GM04504 (cell line): ENCODE measurements around the gene CHST14.

Source experiments
- DNase-seq: peaks from one replicate; pipeline ENCODE4 v3.0.0-alpha.2; 2012; ENCODE audit warnings: low read depth

Gene CHST14

DNA sequence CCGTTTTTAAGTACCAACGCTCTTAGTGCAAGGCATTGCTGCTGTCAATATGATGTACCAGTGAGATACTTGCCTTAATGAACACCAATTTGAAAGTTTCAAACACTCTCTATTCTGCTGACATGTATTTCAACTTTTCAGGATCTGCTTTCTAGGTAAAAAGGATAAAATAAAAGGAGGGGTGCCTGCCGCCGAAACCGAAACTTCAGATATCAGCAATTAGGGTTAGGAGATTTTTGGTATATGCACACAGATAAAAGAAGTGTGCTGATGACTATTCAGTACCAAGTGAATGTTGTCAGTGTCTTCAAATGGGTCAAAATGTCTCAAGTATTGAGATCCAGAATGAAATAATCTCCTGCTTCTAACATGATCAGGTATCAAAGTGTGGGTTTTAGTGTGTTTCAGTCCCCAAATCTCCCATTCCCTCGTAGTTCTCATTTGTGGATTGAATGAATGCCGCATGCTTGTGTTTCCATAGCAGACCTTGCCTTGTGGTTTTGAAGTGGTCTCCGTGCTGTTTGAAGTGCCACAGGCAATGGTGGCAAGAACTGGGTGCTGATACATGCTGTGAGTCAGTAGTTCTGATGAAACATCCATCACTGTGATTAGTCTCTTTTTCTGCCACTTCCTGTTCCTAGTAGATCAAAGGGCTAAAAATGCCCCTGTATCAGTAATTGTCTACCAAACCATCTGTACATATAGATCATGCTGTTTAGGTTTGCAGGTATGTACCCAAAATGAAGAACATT, 22.5 kb downstream of the CHST14 start:
- no peak for DNase-seq

DNA sequence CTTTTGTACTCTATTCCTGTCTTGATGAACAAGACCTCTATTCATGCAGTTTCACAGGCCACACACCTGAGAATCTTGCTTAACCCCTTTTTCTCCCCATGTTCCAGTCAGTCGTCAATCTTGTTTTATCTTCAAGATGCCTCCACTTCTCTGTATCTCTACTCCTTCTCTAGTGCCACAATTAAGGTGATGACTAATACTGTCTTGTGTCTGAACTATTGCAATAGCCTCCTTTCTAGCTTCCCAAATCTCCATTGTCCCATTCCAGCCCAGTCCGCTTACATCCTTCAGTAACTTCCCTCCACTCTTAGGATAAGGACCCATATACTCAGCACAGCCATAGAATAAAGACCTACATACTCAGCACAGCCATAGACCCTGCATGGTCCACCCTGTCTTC, 24.7 kb downstream of the CHST14 start:
- no peak for DNase-seq

DNA sequence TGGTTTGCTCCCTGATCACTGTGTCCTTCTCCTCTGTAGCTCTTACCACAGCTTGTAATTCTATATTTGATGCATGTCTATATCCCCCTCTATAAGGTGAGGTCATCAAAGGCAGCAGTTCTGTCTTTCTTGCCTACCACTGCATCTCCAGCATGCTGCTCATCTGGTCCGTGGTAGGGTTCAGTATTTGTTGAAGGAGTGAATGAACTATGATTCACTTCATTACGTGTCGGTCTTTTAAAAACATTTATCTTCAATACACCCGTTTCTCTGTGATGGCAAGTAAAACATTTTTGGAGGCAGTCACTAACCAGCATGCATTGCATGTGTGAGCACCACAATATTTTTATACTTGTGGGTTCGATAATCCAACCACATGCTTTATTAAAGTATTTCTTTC, 27.6 kb downstream of the CHST14 start:
- no peak for DNase-seq

DNA sequence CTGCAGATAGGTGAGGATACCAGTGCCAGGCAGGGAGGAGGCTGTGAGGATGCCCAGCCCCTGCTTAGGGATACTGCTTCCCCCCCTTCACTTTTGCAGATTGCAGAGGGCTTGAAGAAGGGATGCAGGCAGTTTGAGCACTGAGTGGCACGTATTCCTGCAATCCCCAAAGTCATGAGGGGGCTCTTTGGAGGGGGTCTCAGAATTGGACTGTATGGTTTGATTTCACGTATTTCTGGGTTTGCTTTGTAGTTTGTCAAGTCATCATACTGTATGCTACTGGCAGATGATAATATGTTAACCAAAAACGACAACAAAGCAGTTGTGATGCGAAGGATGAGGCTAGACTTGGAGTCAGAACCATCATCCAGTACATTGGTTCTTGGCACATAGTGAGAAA, 28.1 kb downstream of the CHST14 start:
- no peak for DNase-seq

DNA sequence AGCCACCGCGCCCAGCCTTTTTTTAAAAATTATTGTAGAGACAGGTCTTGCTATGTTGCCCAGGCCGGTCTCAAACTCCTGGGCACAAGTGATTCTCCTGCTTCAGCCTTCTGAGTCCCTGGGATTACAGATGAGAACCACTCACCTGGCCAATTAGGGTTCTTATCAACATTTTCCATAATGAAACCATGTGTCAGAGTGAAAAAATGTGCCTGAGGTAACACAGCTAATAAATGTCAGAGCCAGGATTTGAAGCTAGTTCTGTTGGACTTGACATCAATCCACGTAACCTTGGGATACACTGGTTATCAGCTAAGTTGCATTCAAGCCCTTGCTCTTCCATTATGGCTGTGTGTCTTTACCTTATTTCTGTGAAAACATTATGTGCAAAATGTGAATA, 29.1 kb downstream of the CHST14 start:
- no peak for DNase-seq

DNA sequence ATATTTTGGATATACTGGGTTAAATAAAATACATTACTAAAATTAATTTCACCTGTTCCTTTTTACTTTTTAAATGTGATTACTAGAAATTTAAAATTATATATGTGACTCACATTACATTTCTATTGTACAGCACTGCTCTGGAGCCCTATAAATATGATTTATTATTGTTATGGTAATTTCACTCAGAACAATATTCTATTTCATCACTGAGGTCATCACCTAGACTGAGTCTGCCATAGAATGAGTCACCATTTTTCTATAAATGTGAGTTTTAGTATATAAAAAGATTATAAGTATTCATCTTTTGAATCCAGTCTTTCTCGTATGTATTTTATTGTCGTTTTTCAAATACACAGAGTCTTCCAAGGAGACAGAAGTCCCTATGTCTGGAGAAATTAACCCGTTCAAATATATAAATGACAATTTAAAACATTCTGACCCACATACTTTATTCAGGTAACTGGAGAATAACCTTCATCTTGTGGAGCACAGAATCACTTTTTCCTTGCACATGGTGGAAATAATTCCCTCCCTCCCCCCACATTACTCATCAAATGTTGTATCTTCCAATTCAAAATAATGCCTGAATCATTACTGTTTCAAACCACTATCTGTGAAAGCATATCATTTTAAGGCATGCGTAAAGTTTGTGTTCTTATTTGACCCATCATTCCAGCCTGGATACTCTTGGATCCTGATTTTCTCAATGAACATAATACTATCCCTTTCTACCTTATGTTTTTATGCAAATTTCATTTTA, 30.0 kb downstream of the CHST14 start:
- no peak for DNase-seq

DNA sequence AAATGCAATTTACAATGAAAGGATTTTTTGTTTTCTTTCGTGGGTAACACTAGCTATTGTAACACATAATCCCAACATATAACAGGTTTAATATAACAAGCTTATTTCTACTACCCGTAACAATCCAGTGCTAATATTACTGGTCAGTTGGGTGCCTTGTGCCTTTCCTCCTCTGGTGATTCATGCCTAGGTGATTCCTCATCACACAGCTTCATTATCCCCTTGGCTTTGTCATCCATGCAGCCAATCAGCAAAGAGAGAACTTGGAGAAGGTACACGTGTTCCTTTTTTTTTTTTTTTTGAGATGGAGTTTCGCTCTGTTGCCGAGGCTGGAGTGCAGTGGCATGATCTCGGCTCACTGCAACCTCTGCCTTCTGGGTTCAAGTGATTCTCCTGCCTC, 30.7 kb downstream of the CHST14 start:
- DNase-seq: no peak

DNA sequence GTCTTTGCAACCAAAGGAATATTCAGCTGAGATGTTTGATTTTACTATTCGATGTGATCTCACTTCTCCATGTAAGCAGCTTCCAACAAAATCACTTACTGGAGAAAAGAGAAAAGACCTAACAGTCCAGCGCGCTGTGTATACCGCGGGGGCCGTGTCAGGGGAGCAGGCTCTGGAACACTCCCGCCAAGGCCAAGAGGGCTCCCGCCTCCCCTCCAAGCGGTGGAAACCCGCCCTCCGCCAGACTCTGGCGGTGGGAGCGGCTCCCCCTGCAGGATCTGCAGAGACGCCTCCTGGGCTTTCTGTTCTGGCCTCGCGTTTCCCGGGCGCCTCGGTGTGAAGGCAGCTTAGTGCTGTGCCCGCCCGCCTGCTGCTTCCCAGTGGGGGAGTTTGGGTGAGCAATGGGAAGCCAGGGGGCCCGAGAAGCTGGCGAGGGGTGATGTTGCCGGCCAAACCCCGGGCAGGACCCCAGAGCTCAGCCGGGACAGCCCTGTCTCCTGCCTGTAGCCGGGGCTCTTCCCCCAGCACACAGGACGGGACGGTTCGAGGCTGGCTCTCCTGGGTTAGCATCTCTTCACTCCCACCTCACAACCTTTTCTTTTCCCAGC, 36.3 kb downstream of the CHST14 start:
- DNase-seq: peak; percentile 31

DNA sequence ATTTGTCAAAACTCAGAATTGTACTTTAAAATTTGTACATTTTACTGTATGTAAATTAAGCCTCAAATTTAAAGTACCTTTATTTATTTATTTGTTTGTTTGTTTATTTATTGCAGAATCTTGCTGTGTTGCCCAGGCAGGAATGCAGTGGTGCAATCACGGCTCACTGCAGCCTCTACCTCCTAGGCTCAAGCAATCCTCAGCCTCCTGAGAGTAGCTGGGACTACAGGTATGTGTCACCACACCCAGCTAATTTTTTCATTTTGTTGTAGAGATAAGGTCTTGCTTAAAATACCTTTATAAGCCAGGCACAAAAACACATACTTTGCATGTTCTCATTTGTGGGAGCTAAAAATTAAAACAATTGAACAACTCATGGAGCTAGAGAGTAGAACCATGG, 37.4 kb downstream of the CHST14 start:
- no peak for DNase-seq

DNA sequence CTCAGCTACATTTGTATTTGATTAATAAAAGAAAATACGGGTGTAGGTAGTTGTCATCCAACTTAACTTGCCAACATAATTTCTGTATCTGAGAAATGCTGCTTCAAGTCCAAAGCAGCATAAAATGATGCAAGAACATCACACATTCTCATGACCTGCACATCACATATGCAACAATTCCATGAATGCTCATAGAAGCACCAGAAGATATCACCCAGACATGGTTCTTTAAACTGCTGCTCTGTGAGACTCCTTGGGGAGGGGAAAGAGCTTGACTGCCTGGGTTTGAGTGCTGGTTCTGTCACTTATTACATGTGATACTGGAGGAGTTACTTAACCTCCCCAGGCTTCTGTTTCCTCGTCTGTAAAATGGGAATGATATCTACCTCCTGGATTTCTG, 39.4 kb downstream of the CHST14 start:
- DNase-seq: no peak

DNA sequence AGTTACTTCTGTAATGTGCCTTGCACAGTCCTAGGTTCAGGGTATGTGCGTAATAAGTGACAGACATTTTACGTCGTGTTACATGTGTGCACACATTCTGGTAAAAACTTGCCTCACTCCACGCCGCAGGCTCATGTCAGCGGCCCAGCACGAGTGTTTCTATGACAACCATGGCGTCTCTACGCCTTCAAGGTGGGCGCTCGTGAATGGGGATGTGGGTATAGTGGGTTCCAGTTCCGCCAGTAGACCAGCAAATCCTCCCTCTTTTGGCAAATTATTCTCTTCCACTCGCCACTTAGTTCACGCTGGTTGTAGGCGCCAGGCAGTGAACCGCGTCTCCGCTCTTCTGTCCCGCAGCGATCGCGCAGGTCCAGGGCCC, 40.3 kb downstream of the CHST14 start:
- DNase-seq: no peak

DNA sequence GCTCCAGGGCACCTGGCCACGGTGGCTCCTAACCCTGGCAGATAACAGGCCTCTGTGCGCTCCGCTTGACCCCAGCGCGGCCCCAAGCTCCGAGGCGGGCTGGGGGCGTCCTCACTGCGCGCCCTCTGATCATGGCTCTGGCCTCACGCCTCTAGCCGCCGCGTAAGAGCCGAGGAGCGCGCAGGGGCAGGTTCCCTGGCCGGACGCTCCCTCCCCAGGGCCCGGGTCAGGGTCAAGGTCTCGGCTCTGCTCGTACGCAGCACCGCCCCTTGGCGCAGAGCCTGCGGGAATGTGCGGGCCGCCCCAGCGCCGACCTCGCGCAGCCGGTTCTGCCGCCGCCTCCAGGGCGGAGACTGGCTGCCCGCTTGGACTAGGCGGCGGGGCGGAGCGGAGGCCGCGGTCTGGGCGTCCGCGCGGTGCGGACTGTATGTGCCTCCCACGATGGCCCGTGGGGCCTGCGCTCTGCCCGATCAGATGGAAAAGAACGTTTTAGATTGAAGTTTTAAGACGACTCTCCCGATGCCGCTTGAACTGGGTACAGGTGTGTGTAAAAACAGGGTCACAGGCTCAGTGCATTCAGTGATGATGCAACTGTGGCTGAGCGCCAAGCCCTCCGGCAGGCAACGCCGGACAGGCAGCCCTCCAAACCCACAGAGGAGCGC, 40.8 kb downstream of the CHST14 start:
- no peak for DNase-seq

DNA sequence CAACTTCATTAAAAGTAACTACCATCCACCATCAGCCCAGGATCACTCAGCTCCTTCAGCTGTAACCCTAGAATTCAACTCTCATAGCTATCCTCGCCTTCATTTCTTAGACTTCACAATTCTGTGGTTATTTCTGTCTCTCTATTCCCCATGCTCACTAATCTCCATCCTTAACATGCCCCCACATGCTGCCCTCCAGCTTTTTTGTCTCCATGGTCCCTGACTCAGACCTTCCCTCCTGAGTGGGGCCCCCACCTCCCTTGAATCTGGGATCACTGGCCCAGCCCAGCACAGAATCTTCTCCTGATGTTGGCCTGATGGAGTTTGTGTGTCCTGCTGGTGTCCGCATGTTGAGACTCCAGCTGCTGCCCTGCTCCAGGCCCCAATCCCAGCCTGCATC, 41.7 kb downstream of the CHST14 start:
- no peak for DNase-seq

DNA sequence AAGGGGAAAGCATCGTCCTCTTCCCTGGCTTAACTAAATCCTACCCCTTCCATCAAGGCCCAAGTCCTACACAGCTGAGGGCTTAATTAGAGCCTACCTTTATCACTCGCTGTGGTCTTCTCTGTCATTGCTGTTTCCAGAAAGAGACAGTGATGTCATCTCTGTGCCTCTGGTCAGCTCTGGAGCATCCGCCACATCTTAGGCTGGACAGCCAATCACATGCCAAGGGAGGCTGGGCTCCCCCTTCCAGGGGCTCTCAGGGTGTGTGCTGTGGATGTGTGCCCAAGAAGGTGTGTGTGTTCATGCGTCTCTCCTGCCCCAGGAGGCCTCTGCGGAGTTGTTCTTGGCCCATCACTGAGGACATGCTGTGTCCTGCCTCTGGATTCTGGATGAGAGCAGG, 42.8 kb downstream of the CHST14 start:
- no peak for DNase-seq

DNA sequence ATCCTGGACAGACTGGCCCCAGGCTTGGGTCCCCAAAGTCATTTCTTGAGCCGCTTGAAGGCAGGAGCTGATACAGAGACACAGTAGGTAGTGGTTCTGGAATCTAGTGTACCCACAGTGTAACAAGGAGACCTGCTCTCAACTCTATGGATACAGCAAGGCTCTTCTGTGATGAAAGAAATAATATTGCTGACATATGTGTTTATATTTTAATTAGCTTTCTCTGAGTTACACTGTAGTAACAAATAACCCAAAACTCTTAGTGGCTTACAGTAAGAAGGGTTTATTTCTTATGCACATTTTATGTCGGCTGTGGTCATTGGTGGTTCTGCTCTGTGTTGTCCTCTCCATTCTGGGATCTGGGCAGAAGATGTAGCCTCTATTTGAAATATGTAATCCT, 45.5 kb downstream of the CHST14 start:
- no peak for DNase-seq
